GM08714 (cell line): Measurements from ENCODE around the gene OR10V1.
A peak's percentile ranks its signal among the peaks of the same experiment; 100 is the strongest.
"Not testable (repeated sequence)": the region's sequence is repeated elsewhere in the genome, so short reads cannot be mapped to it uniquely, and the experiment has no call there.

ENCODE experiments used
- H3K4me3 ChIP-seq: fragments of 200-500 bp; sonication (Bioruptor generic); 2 replicates; pipeline ENCODE4 v1.5.1; 2014; ENCODE audit warnings: mild to moderate bottlenecking, low read length, inconsistent platforms
- ZNF274 ChIP-seq: IDR thresholded peaks from 2 replicates; pipeline ENCODE4 v1.6.1; 2012; ENCODE audit warnings: mild to moderate bottlenecking, low read depth, low read length

The OR10V1 gene

DNA sequence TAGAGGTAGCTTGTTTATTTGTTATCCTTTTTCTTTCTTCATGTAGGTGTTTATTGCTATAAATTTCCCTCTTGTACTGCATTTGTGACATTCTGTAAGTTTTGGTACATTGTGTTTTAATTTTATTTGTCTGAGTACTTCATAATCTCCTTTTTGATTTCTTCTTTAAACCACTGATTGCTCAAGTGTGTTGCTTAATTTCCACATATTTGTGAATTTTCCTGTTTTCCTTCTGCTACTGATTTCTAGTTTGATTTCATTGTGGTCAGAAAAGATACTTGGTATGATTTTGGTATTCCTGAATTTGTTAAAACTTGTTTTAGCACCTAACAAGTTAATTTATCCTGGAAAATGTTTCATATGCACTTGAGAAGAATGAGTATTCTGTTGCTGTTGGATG lies 15.1 kb downstream of the OR10V1 start:
- no peak overlapping the region for H3K4me3 ChIP-seq

DNA sequence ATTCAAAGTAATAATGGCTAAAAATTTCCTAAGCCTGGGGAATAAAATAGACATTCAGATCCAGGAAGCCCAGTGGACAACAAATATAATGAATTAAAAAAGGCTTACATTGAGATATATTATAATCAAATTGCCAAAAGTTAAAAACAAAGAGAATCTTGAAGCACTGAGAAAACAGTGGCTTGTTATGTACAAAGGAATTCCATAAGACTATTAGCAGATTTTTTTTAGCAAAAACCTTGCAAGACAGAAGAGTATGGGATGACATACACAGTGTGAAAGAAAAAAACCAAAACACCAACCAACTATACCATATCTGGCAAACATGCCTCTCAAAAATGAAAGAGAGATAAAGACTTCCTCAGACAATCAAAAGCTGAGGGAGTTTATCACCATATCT lies 20.7 kb downstream of the OR10V1 start:
- no peak overlapping the region for H3K4me3 ChIP-seq
- TF ChIP-seq ZNF274 = no peak

More for the DNA sequence above, 15.1 kb downstream of the OR10V1 start:
- no peak for TF ChIP-seq ZNF274

DNA sequence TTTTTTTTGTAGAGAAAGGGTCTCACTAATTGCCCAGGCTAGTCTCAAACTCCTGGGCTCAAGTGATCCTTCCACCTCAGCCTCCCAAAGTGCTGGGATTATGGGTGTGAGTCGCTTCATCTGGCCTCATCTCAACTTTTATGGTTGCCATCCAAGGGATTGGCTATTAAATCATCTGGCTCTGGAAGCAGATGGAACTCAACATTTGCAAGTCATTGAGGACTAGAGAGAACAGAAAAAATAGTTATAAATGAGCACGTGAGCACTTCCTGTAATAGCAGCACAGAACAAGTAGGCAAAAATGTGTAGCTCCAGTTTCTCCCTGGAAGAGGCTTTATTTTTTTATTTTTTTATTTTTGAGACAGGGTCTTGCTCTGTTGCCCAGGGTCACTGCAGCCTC lies 22.5 kb downstream of the OR10V1 start:
- TF ChIP-seq ZNF274 = no peak
- H3K4me3 ChIP-seq = no peak overlapping the region

DNA sequence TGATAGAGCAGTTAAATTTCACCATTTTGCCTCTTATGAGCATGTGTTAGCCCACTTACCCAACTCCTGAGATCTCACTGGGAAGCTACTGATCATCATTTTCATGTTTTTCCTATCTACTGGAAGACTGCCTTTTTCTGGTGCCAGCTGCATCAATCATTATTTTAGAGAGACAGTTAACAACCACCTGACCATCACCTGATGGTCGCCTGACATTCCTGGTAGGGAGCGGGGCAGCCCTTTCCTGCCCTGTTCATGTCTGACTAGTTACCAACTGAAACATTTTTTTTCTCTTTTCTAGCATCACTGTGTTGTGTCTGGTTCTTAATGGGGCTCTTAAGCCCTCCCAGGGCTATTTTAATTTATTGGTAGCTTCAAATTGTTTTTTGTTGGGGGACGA lies 24.6 kb downstream of the OR10V1 start:
- TF ChIP-seq ZNF274 = no peak
- no peak overlapping the region for H3K4me3 ChIP-seq

DNA sequence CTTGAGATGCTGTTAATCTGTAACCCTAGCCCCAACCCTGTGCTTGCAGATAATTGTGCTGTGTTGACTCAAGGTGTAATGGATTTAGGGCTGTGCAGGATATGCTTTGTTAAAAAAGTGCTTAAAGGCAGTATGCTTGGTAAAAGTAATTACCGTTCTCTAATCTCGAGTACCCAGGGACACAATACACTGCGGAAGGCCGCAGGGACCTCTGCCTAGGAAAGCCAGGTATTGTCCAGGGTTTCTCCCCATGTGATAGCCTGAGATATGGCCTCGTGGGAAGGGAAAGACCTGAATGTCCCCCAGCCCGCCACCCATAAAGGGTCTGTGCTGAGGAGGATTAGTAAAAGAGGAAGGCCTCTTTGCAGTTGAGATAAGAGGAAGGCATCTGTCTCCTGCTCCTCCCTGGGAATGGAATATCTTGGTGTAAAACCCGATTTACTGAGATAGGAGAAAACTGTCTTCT lies 32.4 kb downstream of the OR10V1 start:
- not testable (repeated sequence) for H3K4me3 ChIP-seq

DNA sequence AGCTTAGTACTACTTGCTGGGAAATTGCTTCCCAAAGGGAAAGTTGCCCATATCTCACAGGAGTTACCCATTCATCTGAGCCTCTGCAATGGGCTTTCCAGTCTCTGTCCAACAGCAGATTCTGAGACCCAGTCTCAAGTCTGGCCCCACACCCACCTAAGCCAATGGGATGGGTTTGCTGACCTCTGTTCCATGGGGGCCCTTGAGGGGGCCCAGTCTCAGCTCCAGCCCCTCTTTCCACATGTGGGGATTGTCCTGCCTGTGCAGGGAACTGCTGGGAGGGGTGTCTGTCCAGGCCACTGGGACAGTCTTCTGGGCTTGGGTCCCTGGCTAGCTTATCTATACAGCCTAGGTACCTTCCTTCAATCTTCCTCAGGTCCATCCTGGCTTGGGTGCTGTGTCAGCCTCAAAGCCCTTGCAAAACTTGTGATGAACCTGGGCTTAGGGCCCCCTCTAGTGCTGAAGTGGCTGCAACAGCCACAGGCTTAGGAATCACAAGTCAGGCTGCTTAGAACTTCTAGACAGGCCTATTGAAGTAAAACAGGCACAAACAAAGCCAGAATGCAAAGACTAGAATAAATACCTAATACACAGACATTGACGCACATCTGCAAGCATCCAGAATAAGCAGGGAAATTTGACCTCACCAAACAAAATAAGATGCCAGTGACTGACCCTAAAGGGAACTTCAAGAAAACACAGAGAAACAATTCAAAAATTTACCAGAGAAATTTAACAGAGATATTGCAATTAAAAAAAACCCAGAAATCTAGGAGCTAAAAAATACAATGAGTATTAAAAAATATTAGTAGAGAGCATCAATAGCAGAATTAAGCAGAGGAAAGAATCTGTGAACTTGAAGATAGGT lies 33.1 kb downstream of the OR10V1 start:
- TF ChIP-seq ZNF274 = no peak
- H3K4me3 ChIP-seq = no peak overlapping the region

DNA sequence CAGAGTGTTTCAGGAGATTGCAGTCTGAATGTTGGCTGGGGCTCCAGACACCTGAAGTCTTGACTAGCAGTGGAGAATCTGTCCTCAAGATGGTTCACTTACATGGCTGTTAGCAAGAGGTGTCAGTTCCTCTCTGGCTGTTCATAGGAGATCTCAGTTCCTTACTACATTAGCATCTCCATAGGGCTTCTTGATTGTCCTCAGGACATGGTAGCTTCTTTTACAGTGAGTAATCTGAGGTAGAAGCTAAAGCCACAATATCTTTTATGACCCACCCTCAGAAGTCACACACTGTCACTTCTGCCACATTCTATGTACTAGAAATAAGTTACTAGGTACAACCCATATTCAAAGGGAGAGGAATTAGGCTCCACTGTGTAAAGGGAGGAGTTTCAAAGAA lies 34.3 kb downstream of the OR10V1 start:
- TF ChIP-seq ZNF274 = no peak
- H3K4me3 ChIP-seq = no peak overlapping the region

DNA sequence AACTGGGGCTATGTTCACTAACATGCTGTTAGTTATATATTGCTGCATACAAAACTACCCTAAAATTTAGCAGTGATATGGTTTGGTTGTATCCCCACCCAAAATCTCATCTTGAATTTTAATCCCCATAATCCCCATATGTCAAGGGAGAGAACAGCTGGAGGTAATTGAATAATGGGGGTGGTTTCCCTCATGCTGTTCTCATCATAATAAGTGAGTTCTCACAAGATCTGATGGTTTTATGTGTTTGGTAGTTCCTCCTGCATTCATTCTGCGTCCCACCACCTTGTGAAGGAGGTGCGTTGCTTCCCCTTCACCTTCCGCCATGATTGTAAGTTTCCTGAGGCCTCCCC lies 34.9 kb downstream of the OR10V1 start:
- no peak for TF ChIP-seq ZNF274
- no peak overlapping the region for H3K4me3 ChIP-seq

DNA sequence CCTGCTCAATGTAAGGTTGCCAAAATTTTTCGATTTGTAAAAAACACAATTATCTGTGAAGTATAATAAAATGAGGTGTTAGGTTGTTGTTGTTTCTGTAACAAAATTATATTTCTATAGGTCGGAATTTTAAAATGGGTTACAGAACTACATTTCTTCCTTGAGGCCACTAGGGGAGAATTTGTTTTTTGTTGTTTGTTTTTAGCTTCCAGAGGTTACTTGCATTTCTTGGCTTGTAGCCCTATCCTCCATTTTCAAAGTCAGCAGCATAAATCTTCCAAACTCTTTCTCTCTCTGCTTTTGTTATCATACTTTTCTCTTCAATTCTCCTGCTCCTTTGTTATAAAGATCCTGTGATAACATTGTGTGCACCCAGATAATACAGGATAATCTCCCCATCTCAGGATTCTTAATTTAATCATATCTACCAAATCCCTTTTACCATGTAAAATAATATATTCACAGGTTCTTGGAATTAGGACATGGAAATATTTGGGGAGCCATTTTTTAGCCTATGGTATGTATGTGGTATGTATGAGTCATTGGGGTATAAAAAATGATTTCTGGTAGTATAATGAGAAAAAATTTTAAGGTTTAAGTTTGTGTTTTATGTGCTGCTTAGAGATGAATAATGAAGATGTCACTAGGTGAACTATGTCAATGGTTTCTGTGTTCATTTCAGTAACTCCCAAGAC lies 35.4 kb downstream of the OR10V1 start:
- no peak overlapping the region for H3K4me3 ChIP-seq
- TF ChIP-seq ZNF274 = no peak

DNA sequence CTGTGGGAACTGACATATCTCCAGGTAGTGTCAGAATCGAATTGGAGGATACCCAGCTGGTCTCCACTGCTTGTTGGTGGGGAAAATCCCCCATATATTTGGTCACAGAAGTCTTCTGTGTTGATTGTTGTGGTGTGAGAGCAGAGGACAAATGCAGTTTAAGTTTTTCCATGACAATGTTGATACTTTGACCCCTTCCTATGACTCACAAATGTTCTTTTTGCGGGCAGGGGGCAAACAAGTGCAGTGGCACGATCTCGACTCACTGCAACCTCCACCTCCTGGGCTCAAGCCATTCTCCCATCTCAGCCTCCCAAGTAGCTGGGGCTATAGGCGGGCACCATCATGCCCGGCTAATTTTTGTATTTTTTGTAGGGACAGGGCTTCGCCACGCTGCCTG lies 37.4 kb downstream of the OR10V1 start:
- no peak overlapping the region for H3K4me3 ChIP-seq
- no peak for TF ChIP-seq ZNF274

DNA sequence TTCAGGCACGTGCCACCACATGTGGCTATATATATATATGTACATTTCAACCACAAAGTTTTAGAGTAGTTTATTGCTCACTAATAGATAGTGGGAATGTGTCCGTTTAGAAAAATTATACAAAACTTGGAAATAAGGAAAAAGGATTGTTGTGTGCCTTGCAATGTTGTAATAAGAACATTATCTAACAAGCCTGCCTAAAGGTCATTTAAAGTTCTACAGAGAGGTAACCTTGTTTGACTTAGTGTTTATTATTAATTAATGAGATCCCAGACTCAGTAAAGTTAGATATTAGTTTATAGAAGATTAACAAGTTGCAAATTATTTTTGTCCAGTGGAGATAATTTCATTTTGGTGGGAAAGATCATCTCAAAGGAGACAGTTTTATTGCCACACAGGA lies 39.4 kb downstream of the OR10V1 start:
- TF ChIP-seq ZNF274 = no peak

DNA sequence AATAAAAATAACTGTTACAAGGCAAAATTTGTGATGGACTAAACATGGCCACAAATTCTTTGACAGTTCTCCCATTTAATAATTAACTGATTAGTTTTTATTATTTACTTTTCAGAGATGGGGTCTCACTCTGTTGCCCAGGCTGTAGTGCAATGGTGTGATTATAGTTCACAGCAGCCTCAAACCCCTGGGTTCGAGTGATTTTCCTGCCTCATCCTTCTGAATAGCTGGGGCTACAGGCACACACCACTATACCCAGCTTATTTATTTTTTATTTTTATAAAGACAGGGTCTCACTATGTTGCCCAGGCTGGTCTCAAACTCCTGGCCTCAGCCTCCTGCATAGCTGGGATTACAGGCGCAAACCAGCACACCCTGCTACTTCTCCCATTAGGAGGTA lies 40.4 kb downstream of the OR10V1 start:
- no peak overlapping the region for H3K4me3 ChIP-seq
- no peak for TF ChIP-seq ZNF274

More for the DNA sequence above, 39.4 kb downstream of the OR10V1 start:
- no peak overlapping the region for H3K4me3 ChIP-seq

DNA sequence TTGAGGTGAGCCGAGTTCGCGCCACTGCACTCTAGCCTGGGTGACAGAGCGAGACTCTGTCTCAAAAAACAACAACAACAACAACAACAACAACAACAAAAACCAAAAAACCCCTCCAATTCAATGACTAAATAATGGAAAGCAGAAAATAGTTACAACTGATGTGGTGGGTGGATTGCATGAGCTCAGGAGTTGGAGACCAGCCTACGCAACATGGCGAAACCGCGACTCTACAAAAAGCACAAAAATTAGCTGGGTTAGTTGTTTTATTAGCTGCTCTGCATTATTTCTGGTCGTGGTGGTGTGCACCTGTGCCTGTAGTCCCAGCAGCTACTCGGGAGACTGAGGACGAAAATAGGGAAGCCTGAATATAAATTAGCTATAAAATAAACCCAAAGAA lies 42.2 kb downstream of the OR10V1 start:
- H3K4me3 ChIP-seq = no peak overlapping the region
- no peak for TF ChIP-seq ZNF274

DNA sequence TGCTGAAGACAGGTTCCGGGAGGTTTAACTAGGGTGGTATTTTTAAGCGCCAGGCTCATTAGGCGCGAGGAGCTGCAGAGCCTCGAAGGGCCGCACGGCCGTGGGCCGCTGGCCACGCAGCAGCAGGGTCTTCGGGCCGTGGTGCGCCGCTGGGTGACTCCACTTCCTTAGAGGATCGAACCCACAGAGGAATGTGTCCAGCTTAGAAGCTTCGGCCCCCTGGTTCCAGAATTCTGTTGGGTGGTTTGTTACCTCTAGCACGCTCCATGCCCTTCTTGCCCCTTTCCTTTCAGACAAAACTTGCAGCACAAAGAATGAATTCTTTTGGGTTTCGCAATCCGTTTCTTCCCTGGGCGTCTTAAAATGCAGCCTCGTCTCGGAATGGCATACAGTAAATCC lies 44.0 kb downstream of the OR10V1 start:
- no peak for TF ChIP-seq ZNF274
- H3K4me3 ChIP-seq = peak overlapping the region; percentile 73

DNA sequence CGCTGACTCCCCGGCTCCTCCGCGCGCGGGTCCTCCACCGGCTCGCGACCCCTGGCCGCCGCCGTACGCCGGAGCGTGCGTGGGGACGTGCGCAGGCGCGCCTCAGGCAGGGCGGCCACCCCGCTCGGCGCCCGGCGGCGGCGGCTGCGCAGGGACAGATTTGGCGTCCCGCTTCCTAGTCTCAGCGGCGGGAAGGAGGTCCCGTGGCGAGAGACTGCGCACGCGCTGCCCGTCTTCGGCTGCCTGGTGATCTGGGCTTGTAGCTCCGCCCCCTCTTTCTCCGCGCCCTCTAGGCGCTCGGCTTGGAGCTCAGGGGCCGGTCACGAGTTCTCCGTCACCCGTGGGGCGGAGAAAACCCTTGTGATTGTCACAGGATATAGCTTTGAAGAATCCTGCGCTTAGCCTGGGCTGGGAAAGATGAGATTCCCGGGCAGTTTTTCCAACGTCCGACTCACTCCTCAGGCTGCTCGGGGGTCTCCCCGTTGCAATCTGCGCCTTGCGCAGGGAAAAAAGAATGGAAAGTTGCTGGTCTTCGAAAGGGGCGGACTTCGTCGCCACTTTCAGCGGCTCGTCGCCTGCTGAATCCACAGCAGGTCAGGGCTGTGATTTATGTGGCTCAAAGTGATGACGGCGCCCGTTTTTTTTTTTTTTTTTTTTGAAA lies 44.6 kb downstream of the OR10V1 start, which contains the start of gene PATL1:
Gene PATL1 (minus strand): TSS at position 88 of the 661 bp plus-strand sequence. CDS start 142 bp downstream, outside the sequence.
- TF ChIP-seq ZNF274 = no peak
- H3K4me3 ChIP-seq = peak within 1 kb of the TSS; percentile 95
